C4-2B (cell line): ENCODE results near the gene LGI2.
"Not testable (repeated sequence)": the region's sequence is repeated elsewhere in the genome, so short reads cannot be mapped to it uniquely, and the experiment has no call there.

ENCODE experiments used
- H3K27ac ChIP-seq: fragments of 450-650 bp; 2 replicates; pipeline ENCODE4 v1.5.1; 2017
- CTCF ChIP-seq: fragments of 450-650 bp; conservative IDR thresholded peaks from 2 replicates; pipeline ENCODE4 v1.5.1; 2017; ENCODE audit warnings: mild to moderate bottlenecking
- ZFX ChIP-seq: fragments of 450-650 bp; IDR thresholded peaks from 2 replicates; pipeline ENCODE4 v1.6.1; 2017

Gene LGI2

GRCh38 chr4:25060963-25061340 is 30.2 kb upstream of the LGI2 start:
- TF ChIP-seq ZFX (no peak), CTCF (no peak)
- H3K27ac ChIP-seq, result no peak overlapping the region

- no peak overlapping the region for H3K27ac ChIP-seq
- TF ChIP-seq CTCF (no peak), ZFX (no peak)
These were observed 29.7 kb upstream of the LGI2 start for GRCh38 chr4:25060241-25060962.

GRCh38 chr4:25059791-25060190 is 29.0 kb upstream of the LGI2 start:
- TF ChIP-seq ZFX (no peak), CTCF (no peak)
- no peak overlapping the region for H3K27ac ChIP-seq

GRCh38 chr4:25058796-25059195 is 28.1 kb upstream of the LGI2 start:
- TF ChIP-seq ZFX (no peak), CTCF (no peak)
- H3K27ac ChIP-seq, result no peak overlapping the region

GRCh38 chr4:25057299-25057698 is 26.6 kb upstream of the LGI2 start:
- TF ChIP-seq CTCF, result no peak
- no peak for TF ChIP-seq ZFX
- H3K27ac ChIP-seq, result no peak overlapping the region

- H3K27ac ChIP-seq, result not testable (repeated sequence)
These were observed 21.3 kb upstream of the LGI2 start for GRCh38 chr4:25052037-25052436.

GRCh38 chr4:25051534-25051933 is 20.8 kb upstream of the LGI2 start:
- no peak for TF ChIP-seq ZFX
- H3K27ac ChIP-seq, result no peak overlapping the region

GRCh38 chr4:25050370-25051078 is 19.8 kb upstream of the LGI2 start:
- H3K27ac ChIP-seq, result no peak overlapping the region

More at GRCh38 chr4:25050370-25051078, 19.8 kb upstream of the LGI2 start:
- TF ChIP-seq CTCF (no peak), ZFX (no peak)
